Activated CD4-positive, alpha-beta memory T cell treated with anti-CD3 and anti-CD28 coated beads for 36 hours (primary cell): Measurements from ENCODE around the gene SMYD3. TPM values are rescaled to one million over a fixed set of nuclear protein-coding genes. Genes with fewer than 3 reads are reported as not detected.
"Not testable (repeated sequence)": the region's sequence is repeated elsewhere in the genome, so short reads cannot be mapped to it uniquely, and the experiment has no call there.

Experiments used
- CTCF ChIA-PET: fragments of 350-600 bp; sonication (Branson Sonifier 250); formaldehyde crosslinking; loops from one replicate; lab custom pipeline; 2021; ENCODE audit warnings: antibody characterized with exemption, inconsistent platforms; lab: Charles Lee
- POLR2A ChIA-PET: fragments of 350-600 bp; sonication (Branson Sonifier 250); formaldehyde crosslinking; loops from one replicate; lab custom pipeline; 2021; ENCODE audit warnings: antibody characterized with exemption; lab: Charles Lee
- DNase-seq: peaks from one replicate; pipeline ENCODE4 v3.0.0-alpha.2; 2020
- H3K27ac Mint-ChIP-seq: one replicate; pipeline ENCODE4 v1.8.0; 2021; ENCODE audit warnings: mixed read lengths
- H3K27me3 Mint-ChIP-seq: one replicate; pipeline ENCODE4 v1.8.0; 2021; ENCODE audit warnings: mixed read lengths
- H3K36me3 Mint-ChIP-seq: one replicate; pipeline ENCODE4 v1.8.0; 2021; ENCODE audit warnings: mixed read lengths
- H3K4me1 Mint-ChIP-seq: one replicate; pipeline ENCODE4 v1.8.0; 2021; ENCODE audit warnings: low read depth, mixed read lengths
- H3K4me3 Mint-ChIP-seq: one replicate; pipeline ENCODE4 v1.8.0; 2021; ENCODE audit warnings: mild to moderate bottlenecking, mixed read lengths
- H3K9me3 Mint-ChIP-seq: one replicate; pipeline ENCODE4 v1.8.0; 2021; ENCODE audit warnings: mixed read lengths
- intact Hi-C: fragments of 100-400 bp; cut with micrococcal nuclease; formaldehyde crosslinking; loops from one replicate; pipeline ENCODE4 v1.15.1; 2023
- total RNA-seq, 2 experiments: library from RNA; stranded (reverse); gene quantifications; one replicate each; pipeline ENCODE4 v1.2.3, GENCODE V29; 2021

Gene SMYD3
- total RNA-seq, 2 experiments from 2014 or later: 16.6 to 20.2 TPM

GRCh38 chr1:245979589-245979988, 527.5 kb downstream of the SMYD3 start:
- DNase-seq: no peak
- Mint-ChIP-seq H3K4me1 (peaks cover 8% of the 10 kb centered on the region), H3K36me3 (no peaks in the 10 kb centered on the region), H3K27me3 (no peaks in the 10 kb centered on the region), H3K4me3 (no peak overlapping the region), H3K9me3 (no peaks in the 10 kb centered on the region), H3K27ac (no peak overlapping the region)
- CTCF ChIA-PET: interaction anchor here (0.6 kb wide), 1 partner anchor 833 kb away, joined by 3 read pairs; no protein-coding TSS in a partner anchor
- intact Hi-C loops: no loop called here
- POLR2A ChIA-PET: no interaction called here

GRCh38 chr1:245978915-245979314, 528.2 kb downstream of the SMYD3 start:
- H3K36me3 Mint-ChIP-seq: no peaks in the 10 kb centered on the region
- intact Hi-C loops: no loop called here
- POLR2A ChIA-PET: no interaction called here
- DNase-seq: no peak
- no peaks in the 10 kb centered on the region for H3K9me3 Mint-ChIP-seq
- CTCF ChIA-PET: no interaction called here
- H3K27ac Mint-ChIP-seq: no peak overlapping the region
- no peaks in the 10 kb centered on the region for H3K27me3 Mint-ChIP-seq
- peaks cover 5% of the 10 kb centered on the region for H3K4me1 Mint-ChIP-seq
- H3K4me3 Mint-ChIP-seq: no peak overlapping the region

- CTCF ChIA-PET: no interaction called here
- Mint-ChIP-seq H3K36me3 (no peaks in the 10 kb centered on the region), H3K9me3 (peaks cover 3% of the 10 kb centered on the region), H3K27me3 (no peaks in the 10 kb centered on the region), H3K4me3 (no peak overlapping the region), H3K4me1 (no peaks in the 10 kb centered on the region), H3K27ac (no peak overlapping the region)
- no peak for DNase-seq
- POLR2A ChIA-PET: no interaction called here
- intact Hi-C loops: no loop called here
These were observed 534.6 kb downstream of the SMYD3 start for GRCh38 chr1:245972476-245972875.

GRCh38 chr1:245971711-245972085, 535.4 kb downstream of the SMYD3 start:
- H3K36me3 Mint-ChIP-seq: no peaks in the 10 kb centered on the region
- CTCF ChIA-PET: interaction anchor here (0.7 kb wide), 1 partner anchor 721 kb away, joined by 3 read pairs; no protein-coding TSS in a partner anchor
- H3K9me3 Mint-ChIP-seq: peaks cover 3% of the 10 kb centered on the region
- no peak overlapping the region for H3K27ac Mint-ChIP-seq
- DNase-seq: no peak
- no peaks in the 10 kb centered on the region for H3K4me1 Mint-ChIP-seq
- POLR2A ChIA-PET: no interaction called here
- H3K27me3 Mint-ChIP-seq: no peaks in the 10 kb centered on the region
- intact Hi-C loops: no loop called here
- no peak overlapping the region for H3K4me3 Mint-ChIP-seq

GRCh38 chr1:245971076-245971710, 535.9 kb downstream of the SMYD3 start:
- DNase-seq, H3K4me1 Mint-ChIP-seq, intact Hi-C loops, H3K27ac Mint-ChIP-seq, H3K4me3 Mint-ChIP-seq, POLR2A ChIA-PET, H3K9me3 Mint-ChIP-seq, H3K36me3 Mint-ChIP-seq, H3K27me3 Mint-ChIP-seq: not testable (repeated sequence)
- CTCF ChIA-PET: interaction anchor here (0.7 kb wide), 1 partner anchor 720 kb away, joined by 3 read pairs; no protein-coding TSS in a partner anchor

GRCh38 chr1:245969283-245969682, 537.8 kb downstream of the SMYD3 start:
- no peaks in the 10 kb centered on the region for H3K27me3 Mint-ChIP-seq
- ChIA-PET POLR2A (no interaction called here), CTCF (no interaction called here)
- H3K27ac Mint-ChIP-seq: no peak overlapping the region
- H3K9me3 Mint-ChIP-seq: peaks cover 3% of the 10 kb centered on the region
- H3K36me3 Mint-ChIP-seq: no peaks in the 10 kb centered on the region
- H3K4me3 Mint-ChIP-seq: no peak overlapping the region
- H3K4me1 Mint-ChIP-seq: peaks cover 4% of the 10 kb centered on the region
- DNase-seq: no peak
- intact Hi-C loops: no loop called here

- ChIA-PET POLR2A (no interaction called here), CTCF (no interaction called here)
- Mint-ChIP-seq H3K27ac (no peak overlapping the region), H3K4me3 (no peak overlapping the region), H3K36me3 (no peaks in the 10 kb centered on the region), H3K27me3 (no peaks in the 10 kb centered on the region), H3K4me1 (peaks cover 4% of the 10 kb centered on the region), H3K9me3 (peaks cover 3% of the 10 kb centered on the region)
- intact Hi-C loops: no loop called here
- DNase-seq: no peak
These were observed 538.3 kb downstream of the SMYD3 start for GRCh38 chr1:245968775-245969174.

- no peak for DNase-seq
- Mint-ChIP-seq H3K9me3 (no peaks in the 10 kb centered on the region), H3K36me3 (no peaks in the 10 kb centered on the region), H3K27ac (no peak overlapping the region), H3K27me3 (no peaks in the 10 kb centered on the region), H3K4me3 (no peak overlapping the region), H3K4me1 (peaks cover 11% of the 10 kb centered on the region)
- intact Hi-C loops: no loop called here
- POLR2A ChIA-PET: no interaction called here
- CTCF ChIA-PET: no interaction called here
These were observed 541.7 kb downstream of the SMYD3 start for GRCh38 chr1:245965398-245965797.

- DNase-seq: no peak
- intact Hi-C loops: no loop called here
- ChIA-PET POLR2A (no interaction called here), CTCF (no interaction called here)
- Mint-ChIP-seq H3K36me3 (no peaks in the 10 kb centered on the region), H3K4me3 (no peak overlapping the region), H3K4me1 (peaks cover 11% of the 10 kb centered on the region), H3K27me3 (no peaks in the 10 kb centered on the region), H3K27ac (no peak overlapping the region), H3K9me3 (no peaks in the 10 kb centered on the region)
These were observed 543.4 kb downstream of the SMYD3 start for GRCh38 chr1:245963649-245964048.

GRCh38 chr1:245962453-245962852, 544.6 kb downstream of the SMYD3 start:
- Mint-ChIP-seq H3K27ac (no peak overlapping the region), H3K36me3 (no peaks in the 10 kb centered on the region), H3K4me3 (no peak overlapping the region), H3K9me3 (no peaks in the 10 kb centered on the region), H3K27me3 (no peaks in the 10 kb centered on the region), H3K4me1 (peaks cover 11% of the 10 kb centered on the region)
- DNase-seq: no peak
- POLR2A ChIA-PET: no interaction called here
- CTCF ChIA-PET: no interaction called here
- intact Hi-C loops: no loop called here

- H3K36me3 Mint-ChIP-seq: no peaks in the 10 kb centered on the region
- H3K27me3 Mint-ChIP-seq: no peaks in the 10 kb centered on the region
- CTCF ChIA-PET: interaction anchor here (1.2 kb wide), 1 partner anchor 808 kb away, joined by 3 read pairs; no protein-coding TSS in a partner anchor
- no peak overlapping the region for H3K4me3 Mint-ChIP-seq
- intact Hi-C loops: no loop called here
- H3K4me1 Mint-ChIP-seq: peaks cover 11% of the 10 kb centered on the region
- no peaks in the 10 kb centered on the region for H3K9me3 Mint-ChIP-seq
- DNase-seq: no peak
- no peak overlapping the region for H3K27ac Mint-ChIP-seq
- POLR2A ChIA-PET: no interaction called here
These were observed 545.9 kb downstream of the SMYD3 start for GRCh38 chr1:245961137-245961540.

GRCh38 chr1:245960171-245960570, 546.9 kb downstream of the SMYD3 start:
- Mint-ChIP-seq H3K36me3 (no peaks in the 10 kb centered on the region), H3K27ac (no peak overlapping the region), H3K4me1 (peaks cover 9% of the 10 kb centered on the region), H3K9me3 (no peaks in the 10 kb centered on the region), H3K27me3 (no peaks in the 10 kb centered on the region), H3K4me3 (no peak overlapping the region)
- CTCF ChIA-PET: no interaction called here
- POLR2A ChIA-PET: no interaction called here
- intact Hi-C loops: no loop called here
- no peak for DNase-seq

- no peaks in the 10 kb centered on the region for H3K36me3 Mint-ChIP-seq
- DNase-seq: no peak
- POLR2A ChIA-PET: no interaction called here
- H3K27me3 Mint-ChIP-seq: no peaks in the 10 kb centered on the region
- CTCF ChIA-PET: interaction anchor here (1.3 kb wide), 1 partner anchor 535 kb away, joined by 3 read pairs; no protein-coding TSS in a partner anchor
- no peak overlapping the region for H3K4me3 Mint-ChIP-seq
- intact Hi-C loops: loop anchor here (5.0 kb wide), 1 partner anchor 374 kb away; no protein-coding TSS in a partner anchor
- H3K4me1 Mint-ChIP-seq: peaks cover 19% of the 10 kb centered on the region
- H3K9me3 Mint-ChIP-seq: no peaks in the 10 kb centered on the region
- H3K27ac Mint-ChIP-seq: no peak overlapping the region
These were observed 549.1 kb downstream of the SMYD3 start for GRCh38 chr1:245958016-245958415.
